NCI-H774 (cell line): Measurements from ENCODE around the gene DOCK9.

Experiments used
- DNase-seq: peaks from one replicate; lab custom pipeline; 2025; lab: John Stamatoyannopoulos, UW

Gene DOCK9

DNA sequence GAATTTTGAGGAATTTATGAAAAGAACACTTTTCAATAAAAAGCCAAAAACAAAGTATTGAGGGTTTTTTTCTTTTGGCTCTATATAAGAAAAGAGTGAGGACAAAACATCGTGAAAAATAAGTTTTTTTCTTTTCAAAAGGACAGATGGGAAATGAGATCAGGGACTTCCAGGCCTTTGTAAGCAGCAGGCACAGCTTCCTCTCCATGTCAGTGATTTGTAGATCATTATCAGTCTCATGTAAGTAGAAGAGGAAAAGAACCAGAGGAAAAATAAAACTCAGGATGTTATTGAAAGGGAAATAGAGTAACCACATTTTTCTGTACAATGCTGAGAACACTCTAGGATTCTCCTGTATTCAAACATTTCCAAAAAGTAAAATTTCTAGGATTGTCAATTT, 29.9 kb downstream of the DOCK9 start:
- no peak for DNase-seq

GRCh38 chr13:98945863-98946605, 31.8 kb downstream of the DOCK9 start:
- no peak for DNase-seq

DNA sequence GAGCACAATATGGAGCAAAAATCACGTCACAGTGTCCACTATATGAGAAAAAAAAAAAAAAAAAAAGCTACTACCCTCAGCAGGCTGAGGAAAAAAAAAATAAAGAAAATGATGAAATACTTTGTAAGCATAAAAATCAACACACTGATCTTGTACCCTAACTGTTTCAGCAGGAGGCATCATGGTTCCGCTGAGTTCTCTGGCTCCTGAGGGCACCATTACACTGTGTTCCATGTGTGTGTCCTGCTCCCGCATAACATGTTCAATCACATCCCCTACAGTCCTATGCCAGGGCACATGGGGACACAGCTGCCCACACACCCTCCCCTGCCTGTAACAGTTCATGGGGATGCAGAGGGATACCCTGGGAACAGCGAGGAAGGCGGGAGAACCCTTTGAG, 33.5 kb downstream of the DOCK9 start:
- DNase-seq: no peak

GRCh38 chr13:98942997-98943396, 34.9 kb downstream of the DOCK9 start:
- no peak for DNase-seq

DNA sequence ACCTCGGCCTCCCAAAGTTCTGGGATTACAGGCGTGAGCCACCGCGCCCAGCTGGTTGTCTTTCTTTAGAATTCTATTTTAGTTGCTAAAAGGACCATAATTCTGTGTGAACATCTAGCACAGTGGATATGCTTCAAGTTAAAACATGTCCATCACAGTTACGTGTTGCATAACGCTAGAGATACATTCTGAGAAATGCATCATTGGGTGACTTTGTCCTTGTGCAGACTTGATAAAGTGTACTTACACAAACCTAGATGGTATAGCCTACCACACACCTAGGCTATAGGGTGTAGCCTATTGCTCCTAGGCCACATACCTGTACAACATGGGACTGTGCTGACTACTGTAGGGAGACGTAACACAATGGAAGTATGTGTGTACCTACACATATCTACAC, 35.4 kb downstream of the DOCK9 start:
- DNase-seq: no peak

GRCh38 chr13:98941536-98941935, 36.3 kb downstream of the DOCK9 start:
- DNase-seq: no peak

DNA sequence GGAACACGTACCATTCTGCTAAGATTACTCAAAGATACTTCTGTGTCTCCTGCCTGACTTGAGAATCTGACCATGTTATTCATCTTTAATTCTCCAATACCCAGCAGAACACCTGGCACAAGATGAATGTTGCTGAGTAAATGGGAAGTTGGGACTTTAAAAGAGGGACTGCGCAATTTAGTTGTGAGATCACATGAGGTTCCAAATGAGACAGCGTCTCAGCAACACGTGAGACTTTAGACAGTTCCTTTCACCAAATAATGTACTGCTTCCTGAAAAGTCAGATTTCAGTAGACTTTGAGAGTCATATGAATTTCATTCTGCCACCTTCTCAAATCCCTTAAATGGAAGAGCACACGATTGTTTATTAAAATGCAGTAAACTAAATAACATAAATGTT, 36.7 kb downstream of the DOCK9 start:
- DNase-seq: no peak

- no peak for DNase-seq
These were observed 37.4 kb downstream of the DOCK9 start for GRCh38 chr13:98940325-98941001.

DNA sequence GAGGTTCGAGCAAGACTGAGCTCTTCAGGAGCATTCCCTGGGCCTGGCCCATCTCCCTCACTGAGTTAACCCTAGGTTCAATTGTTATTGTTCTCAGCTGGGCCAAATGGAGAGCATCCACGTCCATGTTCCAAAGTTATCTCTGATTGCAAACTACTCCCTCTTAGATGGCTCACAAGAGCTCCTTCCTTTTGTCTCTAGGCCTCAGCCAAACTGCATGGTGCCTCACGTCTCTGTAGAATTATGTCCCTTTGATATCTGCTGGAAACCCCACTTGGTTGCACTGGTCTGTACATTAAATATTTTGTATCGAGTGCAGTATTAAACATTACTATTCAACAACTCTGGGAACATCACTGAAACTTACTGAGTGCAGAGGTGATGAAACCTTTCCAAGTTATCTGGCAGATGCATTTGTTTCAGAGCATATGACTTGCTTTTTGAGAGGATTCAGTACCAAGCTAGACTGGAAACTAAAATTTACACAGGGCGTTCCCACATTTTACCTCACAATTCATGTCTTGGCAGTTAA, 38.1 kb downstream of the DOCK9 start:
- no peak for DNase-seq

DNA sequence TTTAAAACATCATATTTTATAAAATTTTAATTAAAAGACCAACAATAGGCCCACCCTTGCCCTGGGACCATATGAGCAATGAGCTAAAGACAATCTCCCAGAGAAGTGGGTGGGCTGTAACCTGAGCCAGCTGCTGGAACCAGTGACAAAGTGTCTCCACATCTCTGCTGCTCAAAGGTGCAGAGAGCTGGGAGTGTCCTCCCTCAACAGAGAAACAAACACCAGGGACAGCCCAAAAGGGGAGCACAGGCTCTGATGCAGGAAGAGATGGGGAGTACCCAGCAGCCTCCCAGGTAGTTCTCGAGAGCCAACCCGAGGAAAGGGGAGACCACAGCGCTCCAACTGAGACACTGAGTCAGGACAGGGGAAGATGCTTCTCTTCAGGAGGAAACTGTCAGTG, 39.1 kb downstream of the DOCK9 start:
- no peak for DNase-seq

- no peak for DNase-seq
These were observed 39.9 kb downstream of the DOCK9 start for GRCh38 chr13:98937911-98938381.

GRCh38 chr13:98934243-98934642, 43.6 kb downstream of the DOCK9 start:
- DNase-seq: no peak

- no peak for DNase-seq
These were observed 47.7 kb downstream of the DOCK9 start for GRCh38 chr13:98930151-98930591.

- no peak for DNase-seq
These were observed 49.6 kb downstream of the DOCK9 start for GRCh38 chr13:98927951-98928927.

GRCh38 chr13:98925949-98926348, 51.9 kb downstream of the DOCK9 start:
- no peak for DNase-seq

- no peak for DNase-seq
These were observed 54.0 kb downstream of the DOCK9 start for GRCh38 chr13:98923641-98924397.

DNA sequence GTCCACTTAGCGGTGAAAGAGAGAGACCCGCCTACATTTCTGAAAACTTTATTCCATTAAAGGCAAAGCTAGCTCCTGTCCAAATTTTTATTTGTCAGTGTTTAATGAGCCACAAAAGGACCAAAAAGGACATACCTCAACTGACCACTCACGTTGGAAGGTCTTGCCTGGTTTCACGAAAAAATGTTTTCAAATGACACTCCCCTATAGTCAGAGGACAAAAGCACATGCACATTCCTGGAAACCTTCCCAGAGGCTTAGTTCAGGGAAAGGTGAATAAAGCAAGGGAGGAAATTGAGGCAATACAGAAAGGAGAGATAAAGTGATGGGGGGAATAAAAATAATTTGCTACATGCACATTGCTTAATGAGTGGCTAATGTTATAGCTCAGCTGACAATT, 55.6 kb downstream of the DOCK9 start:
- DNase-seq: no peak

GRCh38 chr13:98921786-98922185, 56.1 kb downstream of the DOCK9 start:
- DNase-seq: no peak

GRCh38 chr13:98921015-98921580, 56.8 kb downstream of the DOCK9 start:
- DNase-seq: no peak

DNA sequence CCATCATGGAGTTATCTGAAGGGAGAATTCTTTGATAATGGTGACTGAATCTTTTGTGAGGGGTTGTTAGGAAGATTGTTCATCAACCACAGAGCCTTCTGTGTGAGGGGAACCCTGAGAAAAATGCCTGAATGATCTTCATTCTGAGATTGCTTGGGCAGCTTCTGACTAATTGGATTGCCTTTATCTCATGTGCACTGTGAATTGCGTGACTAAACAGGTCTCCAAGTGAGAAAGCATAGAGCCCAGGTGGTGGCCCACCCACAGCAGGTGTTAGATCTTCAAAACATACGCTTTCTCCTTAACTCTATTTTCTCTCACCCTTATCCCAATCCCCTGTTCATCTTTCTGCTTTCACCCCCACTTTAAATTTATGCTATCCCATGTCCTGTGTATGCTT, 58.3 kb downstream of the DOCK9 start:
- no peak for DNase-seq

GRCh38 chr13:98918771-98919170, 59.1 kb downstream of the DOCK9 start:
- no peak for DNase-seq
